ENCODE data around the gene LEF1.

The LEF1 gene

DNA sequence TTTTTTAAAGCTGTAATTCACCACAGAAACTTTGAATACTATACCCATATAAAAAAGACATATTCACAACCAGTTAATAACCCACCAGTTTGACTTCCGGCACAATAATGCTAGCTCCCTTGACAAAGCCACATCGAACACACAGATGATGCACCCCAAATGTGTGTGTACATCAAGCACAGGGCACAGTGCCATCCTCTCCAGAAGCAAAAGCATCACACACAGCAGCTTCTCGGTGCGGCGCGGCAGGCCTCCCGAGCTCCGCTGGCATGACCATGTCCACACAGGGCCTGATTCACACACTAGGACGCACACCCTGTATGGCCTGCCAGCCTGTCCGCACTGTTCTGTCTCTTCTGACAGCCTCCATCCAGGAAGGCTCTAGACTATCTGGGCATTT, 88.0 kb downstream of the LEF1 start:
- TF ChIP-seq, protein P1, sequence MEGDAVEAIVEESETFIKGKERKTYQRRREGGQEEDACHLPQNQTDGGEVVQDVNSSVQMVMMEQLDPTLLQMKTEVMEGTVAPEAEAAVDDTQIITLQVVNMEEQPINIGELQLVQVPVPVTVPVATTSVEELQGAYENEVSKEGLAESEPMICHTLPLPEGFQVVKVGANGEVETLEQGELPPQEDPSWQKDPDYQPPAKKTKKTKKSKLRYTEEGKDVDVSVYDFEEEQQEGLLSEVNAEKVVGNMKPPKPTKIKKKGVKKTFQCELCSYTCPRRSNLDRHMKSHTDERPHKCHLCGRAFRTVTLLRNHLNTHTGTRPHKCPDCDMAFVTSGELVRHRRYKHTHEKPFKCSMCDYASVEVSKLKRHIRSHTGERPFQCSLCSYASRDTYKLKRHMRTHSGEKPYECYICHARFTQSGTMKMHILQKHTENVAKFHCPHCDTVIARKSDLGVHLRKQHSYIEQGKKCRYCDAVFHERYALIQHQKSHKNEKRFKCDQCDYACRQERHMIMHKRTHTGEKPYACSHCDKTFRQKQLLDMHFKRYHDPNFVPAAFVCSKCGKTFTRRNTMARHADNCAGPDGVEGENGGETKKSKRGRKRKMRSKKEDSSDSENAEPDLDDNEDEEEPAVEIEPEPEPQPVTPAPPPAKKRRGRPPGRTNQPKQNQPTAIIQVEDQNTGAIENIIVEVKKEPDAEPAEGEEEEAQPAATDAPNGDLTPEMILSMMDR (conservative IDR thresholded peaks at IDR 0.05; ENCODE audit: low read depth, low read length): no peak
- DNase-seq (ENCODE audit: low read depth): no peak
- H3K4me3 ChIP-seq (ENCODE audit: low read depth, low read length): no peak overlapping the region

DNA sequence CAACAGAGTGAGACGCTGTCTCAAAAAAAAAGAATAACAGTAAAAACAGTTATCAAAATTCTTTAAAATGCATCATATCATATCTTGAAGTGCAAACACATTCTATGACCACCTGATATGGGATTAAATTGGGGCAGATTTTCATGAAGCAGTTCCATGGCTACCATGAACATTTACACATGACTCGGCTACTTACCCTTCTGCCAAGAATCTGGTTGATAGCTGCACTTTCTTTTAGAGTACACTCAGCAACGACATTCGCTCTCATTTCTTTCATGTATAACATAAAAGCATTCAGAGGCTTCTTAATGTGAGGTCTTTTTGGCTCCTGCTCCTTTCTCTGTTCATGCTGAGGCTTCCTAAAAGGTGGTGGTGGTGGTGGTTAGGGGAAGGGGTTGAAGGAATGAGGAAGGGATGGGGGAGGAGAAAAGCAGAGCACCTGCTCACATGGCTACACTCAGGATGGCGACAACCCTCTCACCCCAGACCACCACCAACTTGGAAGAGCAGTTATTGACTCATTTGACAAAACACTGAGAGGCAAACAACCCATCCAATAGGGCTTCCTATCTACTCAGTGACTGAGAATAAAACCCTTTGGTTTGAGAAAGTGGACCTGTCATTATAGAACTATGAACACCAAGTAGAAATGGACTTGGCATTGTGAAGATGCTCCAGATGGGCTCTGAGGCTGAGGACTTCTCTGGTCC, 90.6 kb downstream of the LEF1 start:
- peak; percentile 17 for DNase-seq (ENCODE audit: low read depth)
- TF ChIP-seq, protein P1 (conservative IDR thresholded peaks at IDR 0.05; ENCODE audit: low read depth, low read length): no peak
- H3K4me3 ChIP-seq (ENCODE audit: low read depth, low read length): no peak overlapping the region

DNA sequence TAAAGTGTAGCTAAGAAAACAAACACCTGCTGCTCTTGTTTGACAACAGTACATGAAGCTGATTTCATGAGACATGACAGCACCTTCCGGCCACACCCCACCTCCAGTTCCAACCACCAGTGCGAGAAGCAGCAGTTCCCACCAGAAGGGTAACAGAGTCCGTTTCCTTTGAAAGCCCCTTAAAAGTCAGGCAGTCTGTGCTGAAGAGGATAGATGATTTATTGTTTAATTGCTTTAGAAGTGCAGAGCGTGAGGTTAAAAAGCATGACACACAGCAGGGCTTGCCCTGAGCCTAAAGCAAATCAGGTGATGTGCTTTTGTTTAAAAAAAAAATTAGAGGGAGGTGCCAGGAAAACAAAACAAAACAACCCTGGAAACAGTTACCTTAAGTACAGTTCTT, 96.4 kb downstream of the LEF1 start:
- H3K4me3 ChIP-seq (ENCODE audit: low read depth, low read length): no peak overlapping the region
- TF ChIP-seq, protein P1 (conservative IDR thresholded peaks at IDR 0.05; ENCODE audit: low read depth, low read length): no peak
- no peak for DNase-seq (ENCODE audit: low read depth)

DNA sequence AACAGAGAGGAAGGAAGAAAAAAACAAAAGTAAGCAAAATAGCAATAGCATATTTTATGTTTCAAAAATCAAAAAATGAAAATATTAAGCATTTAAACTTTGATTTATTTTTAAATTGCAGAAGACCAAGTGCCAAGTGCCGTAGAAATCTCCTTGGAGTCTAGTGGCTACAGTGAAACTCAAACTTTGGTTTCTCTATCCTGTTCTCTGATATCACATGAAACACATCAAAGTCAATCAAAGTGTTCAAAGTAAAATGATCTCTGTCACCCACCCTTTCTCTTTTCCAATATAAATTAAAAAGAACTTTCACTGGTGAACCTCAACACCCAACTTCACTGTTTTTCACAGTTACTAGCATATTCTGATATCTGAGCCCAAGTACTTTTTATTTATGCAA, 98.0 kb downstream of the LEF1 start:
- H3K4me3 ChIP-seq (ENCODE audit: low read depth, low read length): no peak overlapping the region
- DNase-seq (ENCODE audit: low read depth): no peak
- TF ChIP-seq, protein P1 (conservative IDR thresholded peaks at IDR 0.05; ENCODE audit: low read depth, low read length): no peak

DNA sequence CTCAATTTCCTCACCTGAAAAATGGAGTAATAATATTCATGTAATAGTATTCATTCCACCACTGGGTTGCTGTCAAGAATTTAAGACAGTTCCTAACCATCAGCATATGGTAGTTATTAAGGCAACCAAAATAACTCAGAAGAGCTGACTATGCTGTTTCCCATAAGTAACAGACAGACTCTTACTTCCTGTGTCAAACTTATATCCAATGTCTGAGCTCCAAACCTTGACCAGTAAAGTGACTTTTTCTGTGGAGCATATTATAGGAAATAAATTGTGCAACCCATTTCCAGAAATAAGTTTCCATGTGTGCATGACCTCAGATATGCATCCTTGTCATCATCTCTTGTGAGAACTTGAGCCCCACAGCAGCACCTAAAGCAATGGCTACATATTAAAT, 100.3 kb downstream of the LEF1 start:
- H3K4me3 ChIP-seq (ENCODE audit: low read depth, low read length): no peak overlapping the region
- DNase-seq (ENCODE audit: low read depth): peak; percentile 41
- TF ChIP-seq, protein P1 (conservative IDR thresholded peaks at IDR 0.05; ENCODE audit: low read depth, low read length): no peak

DNA sequence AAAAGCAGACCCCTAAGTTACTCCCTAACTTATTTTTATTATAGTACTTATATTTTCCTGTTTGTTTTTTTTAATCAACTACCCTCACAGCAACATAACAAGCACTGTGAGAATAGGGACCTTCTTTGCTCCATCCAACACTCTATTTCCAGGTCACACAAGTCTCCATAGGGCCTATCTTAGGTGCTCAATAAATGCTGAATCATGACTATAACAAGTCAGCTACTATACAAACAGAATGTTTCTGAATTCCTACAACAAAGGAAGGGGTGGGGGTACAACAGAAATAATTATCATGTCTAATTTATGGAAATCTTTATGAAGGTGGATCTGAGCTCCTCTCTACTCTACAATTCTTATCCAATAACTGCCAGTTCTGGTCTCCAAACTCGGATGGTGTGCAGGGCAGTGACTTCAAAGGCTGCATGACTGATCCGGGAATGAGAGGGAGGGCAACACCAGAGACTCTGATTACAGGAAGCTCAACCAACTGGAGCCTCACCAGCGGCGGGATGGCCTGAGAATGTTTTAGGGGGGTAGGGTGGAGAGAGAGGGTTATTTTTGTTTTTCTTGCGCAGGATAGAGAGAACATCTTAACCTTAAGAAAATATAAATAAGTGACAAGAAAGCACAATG, 107.9 kb downstream of the LEF1 start:
- no peak overlapping the region for H3K4me3 ChIP-seq (ENCODE audit: low read depth, low read length)
- TF ChIP-seq, protein P1 (conservative IDR thresholded peaks at IDR 0.05; ENCODE audit: low read depth, low read length): no peak
- no peak for DNase-seq (ENCODE audit: low read depth)

DNA sequence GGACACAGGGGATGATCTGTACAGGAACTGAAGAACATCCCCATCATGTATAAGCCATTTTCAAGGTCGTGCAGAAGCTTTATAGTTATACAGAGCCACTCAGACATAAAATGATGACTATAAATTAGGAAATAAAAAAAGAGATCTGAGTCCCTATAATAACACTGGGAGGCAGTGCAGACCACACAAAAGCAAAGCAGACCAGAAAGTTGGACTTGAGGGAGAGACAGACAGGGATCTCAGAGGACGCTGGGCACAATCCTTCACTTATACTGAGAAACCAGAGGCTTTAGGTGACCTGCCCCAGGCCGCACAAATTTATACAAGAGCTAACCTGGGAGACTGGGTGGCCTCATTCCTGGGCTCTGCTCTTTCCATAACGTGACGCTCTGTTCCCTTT, 108.6 kb downstream of the LEF1 start:
- peak; percentile 78 for DNase-seq (ENCODE audit: low read depth)
- TF ChIP-seq, protein P1 (conservative IDR thresholded peaks at IDR 0.05; ENCODE audit: low read depth, low read length): peak; percentile 63
- no peak overlapping the region for H3K4me3 ChIP-seq (ENCODE audit: low read depth, low read length)
